Activated CD4-positive, alpha-beta T cell treated with anti-CD3 and anti-CD28 coated beads for 24 hours (primary cell): ENCODE measurements around the gene ERMARD.

Experiments
- DNase-seq, 2 donors: peaks; one replicate each; pipeline ENCODE4 v3.0.0-alpha.2; 2020; ENCODE audit warnings: low read depth in 2 of 2

Gene ERMARD

GRCh38 chr6:169802790-169803189, 51.4 kb downstream of the ERMARD start:
- no peak for DNase-seq

DNA sequence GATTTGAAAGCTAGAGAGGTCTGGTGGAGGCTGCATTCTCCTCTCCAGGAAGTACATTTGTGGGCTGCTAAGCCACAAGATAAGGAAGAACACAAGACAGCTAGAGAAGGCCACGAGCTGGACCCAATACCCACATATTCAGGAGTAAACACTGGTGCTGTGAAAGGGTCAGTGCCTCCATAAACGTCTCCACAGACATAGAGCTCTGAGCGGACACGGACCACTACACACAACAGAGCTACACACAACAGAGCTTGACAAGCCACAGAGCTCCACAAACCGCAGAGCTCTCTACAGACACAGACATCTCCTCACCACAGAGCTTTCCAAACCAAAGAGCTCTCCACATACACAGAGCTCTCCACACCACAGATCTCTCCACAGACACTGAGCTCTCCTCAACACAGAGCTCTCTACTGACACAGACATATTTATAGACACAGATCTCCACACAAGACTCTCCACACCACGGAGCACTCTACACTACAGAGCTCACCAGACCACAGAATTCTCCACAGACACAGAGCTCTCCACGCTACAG, 51.9 kb downstream of the ERMARD start:
- DNase-seq, result no peak

- no peak for DNase-seq
Observed at GRCh38 chr6:169803816-169804340, 52.5 kb downstream of the ERMARD start.

- no peak for DNase-seq
Observed at GRCh38 chr6:169804427-169804826, 53.0 kb downstream of the ERMARD start.

GRCh38 chr6:169805242-169805838, 53.9 kb downstream of the ERMARD start:
- DNase-seq, result no peak

DNA sequence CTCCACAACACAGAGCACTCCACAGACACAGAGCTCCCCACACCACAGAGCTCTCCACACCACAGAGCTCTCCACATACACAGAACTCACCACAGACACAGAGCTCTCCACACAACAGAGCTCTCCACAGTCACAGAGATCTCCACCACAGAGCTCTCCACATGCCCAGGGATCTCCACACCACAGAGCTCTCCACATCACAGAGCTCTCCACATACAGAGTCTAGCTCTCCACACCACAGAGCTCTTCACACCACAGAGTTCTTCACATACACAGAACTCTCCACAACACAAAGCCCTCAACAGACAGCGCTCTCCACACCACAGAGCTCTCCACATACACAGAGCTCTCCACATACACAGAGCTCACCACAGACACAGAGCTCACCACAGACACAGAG, 55.3 kb downstream of the ERMARD start:
- no peak for DNase-seq

DNA sequence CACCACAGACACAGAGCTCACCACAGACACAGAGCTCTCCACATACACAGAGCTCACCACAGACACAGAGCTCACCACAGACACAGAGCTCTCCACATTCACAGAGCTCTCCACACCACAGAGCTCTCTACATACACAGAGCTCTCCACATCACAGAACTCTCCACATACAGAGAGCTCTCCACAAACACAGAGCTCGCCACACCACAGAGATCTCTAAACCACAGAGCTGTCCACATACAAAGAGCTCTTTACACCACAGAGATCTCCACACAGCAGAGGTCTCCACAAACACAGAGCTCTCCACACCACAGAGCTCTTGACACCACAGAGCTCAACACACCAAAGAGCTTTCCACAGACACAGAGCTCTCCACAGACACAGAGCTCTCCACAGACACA, 55.8 kb downstream of the ERMARD start:
- DNase-seq, result no peak

- DNase-seq, result no peak
Observed at GRCh38 chr6:169807699-169808607, 56.5 kb downstream of the ERMARD start.

- DNase-seq, result no peak
Observed at GRCh38 chr6:169808608-169808967, 57.2 kb downstream of the ERMARD start.

- no peak for DNase-seq
Observed at GRCh38 chr6:169809386-169809785, 58.0 kb downstream of the ERMARD start.

- DNase-seq, result no peak
Observed at GRCh38 chr6:169810066-169810989, 58.9 kb downstream of the ERMARD start.

DNA sequence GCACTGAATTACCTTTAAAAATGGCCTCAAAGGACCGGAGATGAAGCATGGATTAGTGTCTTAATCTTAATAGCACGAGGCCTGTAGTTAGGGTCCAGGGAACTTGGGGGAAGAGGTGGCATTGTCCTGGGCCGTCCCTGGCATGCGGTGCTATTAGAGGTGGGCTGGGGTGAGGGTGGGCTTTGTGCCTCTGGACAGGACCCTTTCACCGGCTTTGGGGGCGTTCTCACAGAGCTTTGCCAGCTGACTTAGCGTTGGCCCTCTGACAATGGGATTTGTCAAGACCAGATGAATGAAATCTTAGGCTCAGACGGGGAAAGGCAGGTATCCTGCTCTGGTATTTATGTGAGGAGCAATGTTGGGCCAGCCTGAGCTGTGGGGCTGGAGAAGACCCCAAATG, 59.6 kb downstream of the ERMARD start:
- no peak for DNase-seq

DNA sequence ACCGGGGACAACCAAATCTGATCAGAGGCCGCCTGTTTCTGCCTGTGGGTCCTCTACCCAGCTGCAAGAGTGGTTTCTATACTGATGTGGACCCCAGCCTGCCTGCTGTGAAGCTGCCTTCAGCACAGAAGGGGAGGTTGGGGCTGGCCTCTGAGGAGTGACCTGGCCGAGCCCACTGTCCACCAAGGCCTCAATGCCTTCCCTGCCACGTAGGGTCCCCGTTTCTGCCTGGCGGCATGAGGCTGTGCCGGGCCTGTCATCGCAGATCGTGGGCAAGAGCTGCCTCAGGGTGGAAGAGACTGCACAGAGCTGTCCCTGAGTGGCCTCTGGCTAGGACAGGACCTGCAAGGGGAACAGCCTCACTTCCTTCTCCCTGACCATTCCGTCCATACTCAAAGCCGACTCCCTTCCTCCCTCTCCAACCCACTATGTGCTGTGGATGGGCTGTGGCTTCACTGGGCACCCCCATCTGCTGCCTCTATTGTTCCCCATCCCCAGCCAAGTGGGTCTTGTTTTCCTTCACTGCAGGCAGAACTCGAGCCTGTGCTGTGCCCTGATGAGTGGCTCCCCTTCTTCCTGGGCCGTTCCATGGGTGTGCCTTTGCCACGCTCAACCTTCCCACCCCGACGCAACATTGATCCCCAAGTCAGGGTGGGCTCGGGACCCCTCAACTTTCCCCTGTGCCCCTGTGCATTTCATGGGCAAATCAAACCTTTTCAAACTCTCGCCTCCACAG, 60.3 kb downstream of the ERMARD start:
- DNase-seq, result no peak

- DNase-seq, result no peak
Observed at GRCh38 chr6:169812257-169812644, 60.8 kb downstream of the ERMARD start.

GRCh38 chr6:169813969-169814368, 62.5 kb downstream of the ERMARD start:
- no peak for DNase-seq

DNA sequence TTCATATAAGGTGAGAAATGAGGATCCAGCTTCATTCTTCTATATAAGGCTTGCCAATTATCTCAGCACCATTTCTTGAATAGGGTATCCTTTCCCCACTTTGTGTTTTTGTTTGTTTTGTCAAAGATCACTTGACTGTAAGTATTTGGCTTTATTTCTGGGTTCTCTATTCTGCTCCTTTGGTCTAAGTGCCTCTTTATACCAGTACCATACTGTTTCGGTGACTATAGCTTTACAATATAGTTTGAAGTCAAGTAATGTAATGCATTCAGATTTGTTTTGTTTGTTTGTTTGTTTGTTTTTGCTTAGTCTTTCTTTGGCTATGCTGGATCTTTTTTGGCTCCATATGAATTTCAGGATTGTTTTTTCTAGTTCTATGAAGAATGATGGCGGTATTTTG, 64.6 kb downstream of the ERMARD start:
- no peak for DNase-seq

- no peak for DNase-seq
Observed at GRCh38 chr6:169816975-169817374, 65.6 kb downstream of the ERMARD start.

DNA sequence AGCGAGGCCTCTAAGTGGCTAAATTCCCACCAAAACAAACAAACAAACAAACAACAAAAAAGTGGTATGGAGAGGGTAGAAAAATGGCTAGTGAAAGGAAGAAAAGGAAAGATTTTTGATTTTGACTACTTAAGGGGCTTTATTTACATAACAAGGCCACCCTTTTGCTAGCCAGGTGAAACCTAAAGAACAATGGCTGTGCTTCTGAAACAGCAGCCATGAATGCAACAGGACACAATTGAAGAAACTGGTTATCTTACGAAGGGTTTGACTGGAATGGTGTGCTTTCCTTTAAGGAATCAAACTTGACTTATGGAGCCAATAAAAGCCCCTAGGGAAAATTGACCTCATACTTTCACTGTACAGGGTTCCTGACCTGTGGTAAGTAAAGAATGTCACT, 68.9 kb downstream of the ERMARD start:
- no peak for DNase-seq

GRCh38 chr6:169824021-169824420, 72.6 kb downstream of the ERMARD start:
- DNase-seq, result no peak

DNA sequence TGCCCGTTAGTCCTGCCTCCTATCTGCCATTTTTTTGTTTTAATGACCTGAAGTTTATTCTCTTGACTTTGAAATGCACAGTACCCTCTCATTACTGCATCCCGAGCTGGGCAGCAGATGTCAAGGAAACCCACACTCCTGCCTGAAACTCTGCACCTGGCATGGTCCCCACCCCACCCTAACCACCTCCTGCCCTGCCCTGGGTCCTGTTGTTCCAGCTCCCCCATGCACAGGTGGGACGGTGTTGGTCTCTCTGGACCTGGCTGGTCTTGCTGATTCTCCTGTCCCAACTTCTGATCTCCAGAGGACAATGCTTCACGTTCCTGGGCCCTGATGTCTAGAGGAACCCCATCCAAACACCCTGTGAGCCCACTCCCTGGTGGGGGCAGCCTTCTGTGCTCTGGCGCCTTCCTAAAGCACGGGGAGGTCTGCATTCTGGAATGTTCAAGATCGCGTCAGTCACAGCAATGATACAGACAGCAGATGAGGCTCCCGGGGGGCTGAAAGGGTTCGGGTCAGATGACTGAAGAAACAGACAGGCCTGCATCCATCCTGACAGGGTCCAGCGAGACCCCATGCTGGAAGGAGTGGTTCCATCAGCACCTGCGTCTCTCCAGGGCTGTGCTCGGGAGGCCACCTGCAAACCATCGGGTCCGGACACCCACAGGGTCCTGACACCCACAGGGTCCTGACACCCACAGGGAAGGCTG, 73.6 kb downstream of the ERMARD start:
- no peak for DNase-seq
